Ammon's horn (tissue), 1 donor: ENCODE measurements around the gene CCL23.
"Not testable (repeated sequence)": the region's sequence is repeated elsewhere in the genome, so short reads cannot be mapped to it uniquely, and the experiment has no call there.

Experiments
- DNase-seq: peaks from one replicate; pipeline ENCODE4 v3.0.0-alpha.2; 2016; ENCODE audit warnings: low spot score

Gene CCL23, protein sequence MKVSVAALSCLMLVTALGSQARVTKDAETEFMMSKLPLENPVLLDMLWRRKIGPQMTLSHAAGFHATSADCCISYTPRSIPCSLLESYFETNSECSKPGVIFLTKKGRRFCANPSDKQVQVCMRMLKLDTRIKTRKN

GRCh38 chr17:36017799-36018198 lies at the start of gene CCL23:
Gene CCL23 (minus strand): TSS chr17:36017972. CDS start chr17:36017897, 75 bp downstream.
- no peak for DNase-seq

- no peak for DNase-seq
Measured at GRCh38 chr17:36066365-36066985, 48.7 kb upstream of the CCL23 start.

DNA sequence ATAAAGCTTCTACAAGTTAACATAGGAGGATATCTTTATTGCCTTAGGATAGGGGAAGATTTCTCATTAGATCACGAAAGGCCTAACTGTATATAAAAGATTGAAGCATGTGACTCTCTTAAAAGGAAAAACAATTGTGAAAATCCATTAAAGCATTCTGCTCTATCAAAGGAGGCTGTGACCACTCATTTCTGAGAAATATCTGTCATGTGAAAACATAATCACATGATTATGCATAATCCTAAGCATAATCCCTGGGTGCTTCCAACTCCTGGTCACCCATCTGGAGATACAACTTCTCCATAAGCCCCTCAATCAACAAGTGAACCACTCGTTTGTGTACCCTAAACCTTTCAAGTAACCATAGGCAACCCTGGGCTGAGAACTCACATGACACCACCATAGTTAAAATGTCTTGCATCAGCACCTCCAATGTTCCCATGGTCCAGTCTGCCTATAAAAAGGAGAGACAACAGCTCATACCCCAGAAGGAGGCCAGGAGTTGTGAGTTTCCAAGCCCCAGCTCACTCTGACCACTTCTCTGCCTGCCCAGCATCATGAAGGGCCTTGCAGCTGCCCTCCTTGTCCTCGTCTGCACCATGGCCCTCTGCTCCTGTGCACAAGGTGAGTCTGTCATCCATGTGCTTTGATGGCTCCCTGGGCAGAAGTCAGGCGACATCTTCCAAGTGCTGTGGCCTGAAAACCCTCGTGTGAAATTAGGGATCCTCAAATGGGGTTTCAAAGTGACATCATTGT lies 46.2 kb upstream of the CCL23 start, which contains the start of gene CCL18:
CCL18 (plus strand) TSS at position 487 of the 756 bp plus-strand sequence; CDS start at position 558, 71 bp downstream.
- no peak for DNase-seq

DNA sequence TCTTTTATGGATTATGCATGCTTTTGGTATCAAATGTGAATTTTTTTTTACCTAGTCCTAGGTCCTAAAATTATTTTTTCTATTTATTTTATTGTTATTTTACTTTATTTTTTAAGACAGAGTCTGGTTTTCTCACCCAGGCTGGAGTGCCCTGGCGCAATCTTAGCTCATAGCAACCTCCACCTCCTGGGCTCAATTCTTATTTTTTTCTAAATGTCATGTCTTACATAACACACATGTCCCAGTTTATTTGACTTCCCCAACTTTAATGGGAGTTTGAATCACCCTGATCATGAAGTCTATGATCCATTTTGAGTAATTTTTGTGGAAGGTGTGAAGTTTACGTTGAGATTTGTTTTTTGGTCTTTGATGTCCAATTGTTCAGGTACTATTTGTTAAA lies 43.0 kb upstream of the CCL23 start:
- DNase-seq = no peak

GRCh38 chr17:36059406-36059805 lies 41.6 kb upstream of the CCL23 start:
- DNase-seq = no peak

DNA sequence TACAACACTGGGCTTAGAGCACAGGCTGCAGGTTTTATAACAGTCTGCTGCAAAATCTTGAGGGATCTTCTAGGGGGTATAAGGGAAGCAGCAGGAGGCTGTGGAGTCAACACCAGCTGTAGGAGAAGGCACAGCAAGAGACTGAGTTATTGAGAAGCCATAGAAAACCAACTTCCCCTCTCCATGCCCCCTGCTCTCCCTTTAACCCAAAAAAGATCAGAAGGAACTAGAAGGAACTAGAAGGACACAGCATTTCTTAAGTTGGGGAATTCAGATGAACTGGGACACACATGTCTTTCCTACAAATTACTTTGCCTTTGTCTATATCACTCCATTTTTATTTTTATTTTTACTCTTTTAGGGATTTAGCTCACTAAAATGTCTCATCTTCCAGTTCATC lies 40.1 kb upstream of the CCL23 start:
- DNase-seq = no peak

DNA sequence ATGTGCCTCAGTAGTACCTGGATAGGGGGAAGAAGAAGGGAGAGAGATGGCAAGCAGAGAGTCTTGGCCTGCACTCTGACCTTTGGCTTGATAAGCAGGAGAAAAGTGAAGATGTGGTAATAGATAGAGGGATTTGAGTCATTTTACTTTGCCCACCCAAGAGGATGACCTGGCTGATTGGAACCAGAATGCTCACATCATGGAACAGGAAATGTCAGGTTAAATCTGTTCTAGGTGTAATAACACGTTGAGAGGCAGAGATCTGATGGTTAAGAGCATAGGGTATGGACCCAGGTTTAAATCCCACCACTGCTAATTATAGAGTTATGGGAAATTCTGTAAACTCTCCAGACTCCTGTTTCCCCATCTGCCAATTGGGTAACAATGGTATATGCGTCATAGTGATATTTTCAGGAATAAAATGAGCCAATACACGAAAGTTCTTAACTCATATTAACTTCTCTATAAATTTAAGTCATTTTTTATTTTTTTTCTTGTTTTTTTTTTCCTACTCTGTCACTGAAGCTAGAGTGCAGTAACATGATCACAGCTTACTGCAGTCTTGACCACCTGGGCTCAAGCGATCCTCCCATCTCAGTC lies 38.2 kb upstream of the CCL23 start:
- DNase-seq = no peak

DNA sequence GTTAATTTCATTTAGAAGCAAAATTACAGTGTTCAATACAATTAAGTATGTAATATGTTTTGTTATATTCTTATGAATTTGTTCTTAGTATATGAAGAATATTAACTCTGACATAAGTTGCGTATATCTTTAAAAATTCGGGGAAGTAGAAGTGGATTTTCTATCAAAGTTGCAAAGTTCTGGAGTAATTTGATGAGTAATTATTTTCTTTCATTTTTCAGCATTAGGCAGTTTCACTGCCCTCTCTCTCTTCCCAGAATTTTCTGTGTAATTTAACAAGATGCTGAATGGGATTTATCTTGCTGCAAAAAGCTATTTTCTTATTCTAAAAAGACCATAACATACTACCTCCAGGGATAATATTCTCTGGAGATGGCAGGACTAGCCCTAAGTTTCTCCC lies 37.4 kb upstream of the CCL23 start:
- DNase-seq = no peak

DNA sequence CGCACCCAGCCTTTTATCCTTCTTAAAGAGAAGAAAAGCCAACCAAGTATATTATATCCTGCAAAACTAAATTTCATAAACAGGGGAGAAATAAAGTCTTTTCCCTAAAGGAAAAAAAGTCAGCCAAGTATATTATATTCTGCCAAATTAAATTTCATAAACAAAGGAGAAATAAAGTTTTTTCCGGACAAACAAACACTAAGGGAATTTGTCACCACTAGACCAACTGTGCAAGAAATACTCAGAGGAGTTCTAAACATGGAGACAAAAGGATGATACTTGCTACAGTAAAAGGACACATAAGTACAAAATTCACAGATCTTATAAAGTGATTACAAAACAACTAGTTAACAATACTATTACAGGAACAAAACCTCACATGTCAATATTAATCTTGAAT lies 31.9 kb upstream of the CCL23 start:
- no peak for DNase-seq

DNA sequence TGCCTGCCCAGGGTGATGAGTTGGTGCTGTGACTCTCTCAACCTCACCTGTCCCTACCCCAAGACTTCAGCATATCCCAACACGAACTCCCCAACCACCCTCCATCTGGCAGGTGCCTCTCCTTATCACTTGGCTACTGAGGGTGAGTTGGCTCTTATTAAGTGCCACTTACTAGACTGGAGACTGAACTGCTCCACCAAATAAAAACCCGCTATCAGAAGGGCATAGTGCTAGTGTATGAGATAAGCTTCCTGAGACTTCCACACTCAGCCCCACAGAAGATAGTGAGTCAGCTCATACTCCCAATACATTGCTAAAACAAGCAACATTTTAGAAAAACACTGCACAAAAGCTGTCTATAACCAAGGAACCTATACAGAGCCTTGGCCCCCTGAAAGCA lies 30.3 kb upstream of the CCL23 start:
- no peak for DNase-seq

GRCh38 chr17:36036235-36036634 lies 18.5 kb upstream of the CCL23 start:
- DNase-seq = no peak

DNA sequence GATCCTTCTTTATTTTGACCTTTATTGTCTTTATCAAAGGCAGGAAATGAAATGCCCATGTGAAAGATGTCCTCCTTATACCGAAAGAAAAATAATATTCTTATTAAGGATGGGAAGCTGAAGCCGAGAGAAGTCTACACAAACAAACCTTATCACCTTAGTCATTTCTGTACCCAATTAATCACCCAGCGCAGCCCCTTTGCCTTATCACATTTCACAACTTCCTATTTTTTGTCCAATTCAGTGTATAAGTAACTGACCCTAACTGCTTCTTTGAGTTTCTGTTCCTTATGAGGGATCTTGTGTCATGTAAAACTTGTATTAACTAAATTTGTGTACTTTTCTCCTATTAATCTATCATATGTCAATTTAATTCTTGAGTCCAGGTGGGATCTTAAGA lies 16.4 kb upstream of the CCL23 start:
- DNase-seq = no peak

- no peak for DNase-seq
Measured at GRCh38 chr17:36030956-36031355, 13.2 kb upstream of the CCL23 start.

GRCh38 chr17:36027761-36028160 lies 10.0 kb upstream of the CCL23 start:
- no peak for DNase-seq

DNA sequence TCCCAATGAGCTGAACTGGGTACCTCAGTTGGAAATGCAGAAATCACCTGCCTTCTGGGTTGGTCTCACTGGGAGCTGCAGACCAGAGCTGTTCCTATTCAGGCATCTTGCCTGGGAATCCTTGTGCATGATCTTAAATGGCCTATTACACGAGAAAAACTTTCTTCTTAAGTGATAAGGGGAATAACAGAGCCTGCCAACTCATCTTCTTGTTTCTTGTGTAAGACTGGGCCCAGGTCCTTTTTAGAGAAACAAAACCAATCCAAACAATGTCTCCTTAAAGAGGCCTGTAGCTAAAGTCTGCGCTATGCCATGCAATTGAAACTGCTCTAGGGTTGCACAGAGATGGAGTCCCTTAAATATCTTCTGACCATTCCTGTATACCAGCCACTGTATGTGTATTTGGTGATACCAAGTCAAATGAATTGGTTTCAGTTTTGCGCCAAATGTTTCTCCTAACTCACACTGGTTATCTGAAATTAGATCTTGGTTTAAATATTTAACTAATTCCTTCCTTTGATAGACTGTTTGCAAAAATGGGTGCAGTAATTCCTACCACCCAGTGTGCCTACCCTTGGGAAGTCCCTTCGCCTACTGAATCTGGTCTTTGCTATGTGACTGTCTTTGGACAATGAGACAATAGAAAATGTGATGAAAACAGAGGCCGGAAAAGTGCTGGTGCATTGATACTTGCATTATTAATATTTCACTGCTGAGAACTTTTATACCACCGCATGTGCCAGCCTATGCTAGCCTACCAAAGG lies 6.5 kb upstream of the CCL23 start:
- DNase-seq = no peak

DNA sequence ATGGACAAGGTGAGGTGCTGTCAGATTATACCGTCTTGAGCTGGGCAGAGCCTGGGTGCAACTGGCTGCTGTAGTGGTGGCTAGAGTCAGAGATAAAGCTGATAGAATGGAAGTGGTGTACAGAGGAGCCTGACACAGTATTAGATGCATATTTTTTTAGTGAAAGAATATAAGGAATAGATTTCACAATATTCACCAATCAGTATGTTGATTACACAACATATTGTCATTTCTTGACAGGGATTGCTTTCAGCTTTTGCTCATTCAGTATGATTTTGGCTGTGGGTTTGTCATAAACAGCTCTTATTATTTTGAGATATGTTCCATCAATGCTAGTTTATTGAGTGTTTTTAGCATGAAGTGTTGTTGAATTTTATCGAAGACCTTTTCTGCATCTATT lies 1.7 kb upstream of the CCL23 start:
- no peak for DNase-seq

DNA sequence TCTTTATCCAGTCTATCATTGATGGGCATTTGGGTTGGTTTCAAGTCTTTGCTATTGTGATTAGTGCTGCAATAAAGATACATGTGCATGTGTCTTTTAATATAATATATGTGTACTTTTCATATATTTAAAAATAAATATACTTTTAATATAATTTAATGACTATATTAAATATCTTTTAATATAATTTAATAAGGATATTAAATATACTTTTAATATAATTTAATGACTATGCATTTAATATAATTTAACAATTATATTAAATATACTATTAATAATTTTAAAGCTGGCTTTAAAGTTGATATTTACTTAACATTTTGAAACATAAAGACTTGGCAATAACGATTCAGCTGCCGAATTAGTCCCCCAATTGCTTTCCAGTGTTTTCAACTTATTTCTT lies 1.2 kb downstream of the CCL23 start:
- no peak for DNase-seq

- DNase-seq = not testable (repeated sequence)
Measured at GRCh38 chr17:36015895-36016294, 1.9 kb downstream of the CCL23 start.

DNA sequence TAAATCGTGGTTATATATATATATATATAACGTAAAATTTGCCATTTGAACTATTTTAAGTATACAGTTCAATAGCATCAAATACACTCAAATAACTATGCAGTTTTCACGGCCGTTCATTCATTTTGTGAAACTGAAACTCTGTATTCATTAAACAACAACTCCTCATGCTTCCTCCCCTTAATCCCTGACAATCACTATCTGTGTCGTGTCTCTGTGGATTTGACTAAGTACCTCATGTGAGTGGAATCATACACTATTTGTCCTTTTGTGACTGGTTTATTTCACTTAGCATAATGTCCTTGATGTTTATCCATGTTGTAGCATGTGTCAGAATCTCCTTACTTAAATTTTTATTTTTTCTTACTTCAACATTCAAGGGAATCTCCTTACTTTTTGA lies 2.8 kb downstream of the CCL23 start:
- DNase-seq = no peak

GRCh38 chr17:36011201-36011600 lies 6.6 kb downstream of the CCL23 start:
- DNase-seq = no peak

- no peak for DNase-seq
Measured at GRCh38 chr17:36008998-36009665, 8.6 kb downstream of the CCL23 start.
